H1 (cell line): ENCODE data around the gene PRAMEF5.
"Not testable (repeated sequence)": the region's sequence is repeated elsewhere in the genome, so short reads cannot be mapped to it uniquely, and the experiment has no call there.

Experiments
- CTCF ChIP-seq, 3 experiments: IDR thresholded peaks; 1 replicate in 2 of 3; 2 replicates in 1 of 3; pipeline versions ENCODE4 v1.5.1 to v1.6.1; 2011; ENCODE audit warnings: low read length in 3 of 3, mild to moderate bottlenecking in 3 of 3, inconsistent platforms in 2 of 3, low read depth in 1 of 3, moderate library complexity in 1 of 3; ENCODE audit not compliant: insufficient read depth in 1 of 3; ENCODE audit errors: control extremely low read depth in 1 of 3
- EP300 ChIP-seq, 2 experiments: IDR thresholded peaks; 1 replicate in 1 of 2; 2 replicates in 1 of 2; pipeline ENCODE4 v1.6.1; 2011 to 2012; ENCODE audit warnings: low read depth in 2 of 2, low read length in 2 of 2, mild to moderate bottlenecking in 2 of 2, borderline replicate concordance in 1 of 2, inconsistent platforms in 1 of 2, moderate library complexity in 1 of 2

- not testable (repeated sequence) for TF ChIP-seq EP300 (IDR thresholded peaks at IDR 0.05; ENCODE audit: borderline replicate concordance in 1 of 2, low read depth in 2 of 2, low read length in 2 of 2); CTCF (IDR thresholded peaks at IDR 0.05; ENCODE audit: control extremely low read depth in 1 of 3, insufficient read depth in 1 of 3, low read depth in 1 of 3, low read length in 3 of 3)
Observed at GRCh38 chr1:13234057-13234456, 19.9 kb upstream of the PRAMEF5 start.
